HG03432 (cell line): ENCODE data around the gene SIPA1L3.
A peak's percentile ranks its signal among the peaks of the same experiment; 100 is the strongest.

Experiments
- ATAC-seq: cut with Tn5 transposase; IDR thresholded peaks from one replicate; pipeline ENCODE4 v1.9.1; 2021; ENCODE audit warnings: mild to moderate bottlenecking, moderate library complexity; ENCODE audit not compliant: unreplicated experiment

Gene SIPA1L3

DNA sequence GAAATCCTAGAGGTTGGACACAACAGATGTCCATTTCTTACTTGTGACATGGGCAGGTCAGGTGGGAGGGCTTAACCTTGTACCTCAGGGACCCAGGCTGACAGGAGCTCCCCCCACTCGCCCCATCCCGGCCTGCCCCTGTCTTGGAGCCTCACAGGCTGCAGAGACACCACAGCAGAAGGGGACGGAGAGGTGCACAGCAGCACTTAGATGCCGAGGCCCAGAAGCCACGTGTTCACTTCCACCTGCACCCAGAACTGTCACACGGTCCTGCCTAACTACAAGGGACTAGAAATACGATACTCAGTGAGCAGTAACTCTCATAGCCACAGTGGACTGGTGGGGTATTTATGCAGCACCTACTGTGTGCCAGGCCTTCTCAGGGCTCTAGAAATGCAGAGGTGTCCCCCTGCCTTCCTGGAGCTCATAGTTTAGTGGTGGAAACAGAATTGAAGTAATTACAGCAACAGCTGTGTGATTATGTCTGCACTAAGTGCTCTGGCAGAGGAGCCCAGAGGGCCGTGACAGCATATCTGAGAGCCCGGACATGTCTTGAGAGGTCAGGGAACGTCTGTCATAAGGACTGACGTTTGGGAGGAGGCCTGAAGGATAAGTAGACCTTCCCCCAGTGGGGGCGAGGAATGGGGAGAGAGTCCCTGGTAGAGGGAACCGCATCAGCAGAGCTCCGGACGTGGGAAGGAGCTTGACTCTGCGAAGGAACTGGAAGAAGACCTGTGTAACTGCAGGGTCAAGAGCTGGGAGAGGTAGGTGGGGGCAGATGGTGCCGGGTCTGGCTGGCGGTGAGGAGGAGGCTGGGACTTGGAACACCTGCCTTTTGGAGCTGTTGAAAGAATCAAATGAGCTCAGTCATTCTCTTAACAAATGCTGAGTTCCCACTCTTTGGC is 130.0 kb downstream of the SIPA1L3 start:
- ATAC-seq = no peak

DNA sequence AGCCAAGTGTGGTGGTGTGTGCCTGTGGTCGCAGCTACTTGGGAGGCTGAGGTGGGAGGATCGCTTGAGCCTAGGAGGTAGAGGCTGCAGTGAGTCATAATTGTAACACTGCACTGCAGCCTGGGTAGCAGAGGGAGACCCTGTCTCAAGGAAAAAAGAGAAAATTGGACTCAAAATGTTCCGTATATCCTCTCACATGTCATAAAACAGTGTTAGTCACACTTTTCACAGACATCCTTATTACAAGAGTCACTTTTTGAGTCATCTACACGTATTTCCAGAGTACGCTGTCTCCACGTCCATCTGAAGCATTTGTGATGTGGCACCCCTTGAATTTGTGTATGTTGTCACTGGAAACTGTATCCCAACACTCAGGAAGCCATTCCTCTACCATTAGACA is 133.0 kb downstream of the SIPA1L3 start:
- no peak for ATAC-seq

DNA sequence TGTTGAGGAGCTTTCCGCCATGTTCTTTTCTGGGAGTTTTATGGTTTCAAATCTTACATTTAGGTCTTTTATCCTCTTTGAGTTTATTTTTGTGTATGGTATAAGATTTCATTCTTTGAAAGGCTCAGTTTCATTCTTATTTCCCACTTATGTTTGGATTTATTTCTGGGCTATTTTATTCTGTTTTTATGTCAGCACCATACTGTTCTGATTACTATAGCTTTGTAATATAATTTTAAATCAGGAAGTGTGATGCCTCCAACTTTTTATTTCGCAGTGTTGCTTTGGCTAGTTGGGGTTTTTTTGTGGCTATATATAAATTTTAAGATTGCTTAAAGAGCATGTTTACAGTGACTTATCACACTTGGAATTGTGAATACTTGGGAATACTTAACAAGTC is 135.1 kb downstream of the SIPA1L3 start:
- no peak for ATAC-seq

DNA sequence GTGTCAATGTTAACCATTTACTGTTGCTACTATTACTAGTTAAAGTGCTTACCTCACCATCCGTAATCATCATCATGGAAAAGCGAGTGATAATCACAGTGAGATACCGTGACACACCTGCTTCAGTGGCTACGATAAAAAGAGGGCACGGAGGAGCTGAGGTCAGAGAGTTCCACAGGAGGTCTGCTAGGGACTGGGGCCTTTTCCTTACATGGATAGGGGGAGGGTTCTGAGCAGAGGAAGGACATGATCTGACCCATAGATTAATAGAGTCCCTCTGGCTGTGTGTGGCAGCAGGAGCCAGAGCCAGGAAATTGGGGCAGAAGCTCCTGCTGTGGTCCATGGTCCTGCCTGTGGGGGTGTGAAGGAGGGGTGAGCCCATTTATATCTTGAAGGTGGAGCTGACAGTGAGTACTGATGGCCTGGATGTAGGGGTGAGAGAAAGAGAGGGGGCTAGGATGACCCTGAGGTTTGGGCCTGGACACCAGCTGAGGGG is 136.7 kb downstream of the SIPA1L3 start:
- ATAC-seq = no peak

DNA sequence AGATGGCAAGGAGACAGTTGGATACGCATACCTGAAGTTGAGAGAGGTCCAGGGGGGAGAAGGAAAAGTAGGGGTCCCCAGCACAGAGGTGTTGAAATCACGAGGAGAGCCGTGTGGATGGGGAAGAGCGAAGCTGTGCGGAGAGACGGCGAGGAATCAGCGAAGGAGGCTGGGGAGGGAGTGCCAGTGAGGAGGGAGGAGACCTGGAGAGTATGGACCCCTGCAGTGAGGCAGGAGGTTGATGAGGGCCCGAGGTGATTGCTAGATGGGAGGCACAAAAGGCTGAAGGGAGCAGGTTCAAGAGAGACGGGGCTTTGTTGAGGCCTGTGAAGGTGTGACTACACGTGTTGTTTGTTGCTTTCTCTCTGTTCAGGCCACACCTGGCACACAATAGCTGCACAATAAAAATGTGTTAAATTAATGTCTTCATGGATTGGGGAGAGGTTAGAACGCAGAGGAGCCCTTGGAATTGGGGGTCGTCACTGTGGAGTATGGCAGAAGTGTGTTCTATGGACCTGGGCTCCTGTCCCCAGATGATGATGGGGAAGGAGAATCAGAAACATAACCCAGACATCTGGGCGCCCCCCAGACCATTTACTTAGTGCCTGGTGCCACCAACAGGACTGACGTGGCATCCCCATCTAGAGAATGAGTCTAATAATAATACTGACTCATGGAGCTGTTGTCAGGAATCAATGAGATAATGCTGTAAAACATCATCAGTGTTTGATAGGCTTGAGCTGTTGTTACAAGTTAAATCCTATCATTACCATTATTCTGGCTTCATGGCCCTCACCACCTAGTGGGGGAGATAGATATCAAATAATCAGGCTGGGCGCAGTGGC is 137.5 kb downstream of the SIPA1L3 start:
- no peak for ATAC-seq

DNA sequence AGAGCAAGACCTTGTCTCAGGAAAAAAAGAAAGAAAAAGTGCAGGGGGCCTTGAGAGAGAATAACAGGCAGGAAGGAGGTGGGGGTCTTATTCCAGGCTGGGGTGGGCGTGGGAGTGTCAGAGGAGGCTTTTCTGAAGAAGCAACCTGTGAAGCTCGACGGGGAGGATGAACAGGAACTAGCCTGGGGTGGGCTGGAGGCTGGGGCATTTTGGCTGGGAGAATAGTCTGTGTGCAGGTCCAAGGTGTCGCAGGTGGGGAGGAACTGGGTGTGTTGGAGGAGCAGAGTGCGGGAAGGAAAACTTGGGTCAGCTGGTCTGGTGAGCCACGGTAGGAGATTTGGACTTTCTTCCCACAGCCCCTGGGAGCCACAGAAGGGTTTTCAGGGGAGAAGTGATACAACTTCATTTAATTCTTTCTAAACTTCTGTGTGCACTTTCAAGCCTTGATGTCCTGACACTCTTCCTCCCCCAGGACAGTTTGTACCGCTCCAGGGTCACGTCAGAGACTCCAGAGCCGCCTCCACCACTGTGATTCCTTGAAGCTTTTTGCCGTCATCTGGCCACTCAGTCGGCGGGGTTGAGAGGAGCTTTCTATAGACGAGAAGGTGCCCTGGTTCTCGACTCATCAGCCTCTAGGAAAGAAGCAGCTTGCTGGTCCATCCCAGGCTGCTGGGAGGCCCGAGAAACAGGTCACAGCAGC is 138.7 kb downstream of the SIPA1L3 start:
- ATAC-seq = no peak

DNA sequence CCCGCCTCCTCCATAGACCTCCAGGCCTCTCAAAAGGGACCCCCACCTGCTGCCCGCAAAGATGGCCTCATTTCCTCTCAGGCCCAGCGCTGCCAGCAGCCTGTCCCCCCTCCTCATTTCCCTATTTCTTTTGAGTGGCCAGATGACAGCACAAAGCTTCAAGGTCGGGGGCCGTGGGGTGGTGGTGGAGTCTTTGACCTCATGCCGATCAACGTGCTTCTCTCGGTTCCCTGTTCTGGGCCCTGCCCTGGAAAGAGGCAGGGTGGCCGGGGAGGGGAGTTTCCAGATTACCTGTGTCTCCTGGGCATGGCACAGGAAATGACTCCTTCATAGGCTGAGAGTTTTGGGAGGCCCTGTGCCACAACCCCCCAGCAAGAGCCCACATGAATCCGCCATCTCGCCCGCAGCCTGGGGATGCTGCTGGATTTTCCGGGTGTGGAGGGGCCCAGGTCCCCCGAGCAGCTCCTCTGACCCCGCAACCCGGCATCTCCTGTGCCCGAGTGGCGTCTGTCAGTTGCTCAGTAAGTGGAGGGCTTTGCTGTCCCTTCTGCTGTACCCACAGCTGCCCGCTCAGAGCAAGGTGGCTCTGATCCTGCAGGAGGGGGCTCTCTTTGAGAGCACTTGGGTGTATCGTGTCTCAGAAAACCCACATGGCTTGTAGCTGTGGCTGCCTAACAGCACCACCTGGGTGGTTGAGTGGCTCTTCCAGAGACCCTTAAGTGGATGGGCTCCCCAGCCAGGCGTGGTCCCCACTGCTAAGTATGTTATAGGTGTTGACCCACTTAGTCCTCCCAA is 139.4 kb downstream of the SIPA1L3 start:
- ATAC-seq = peak; percentile 37

DNA sequence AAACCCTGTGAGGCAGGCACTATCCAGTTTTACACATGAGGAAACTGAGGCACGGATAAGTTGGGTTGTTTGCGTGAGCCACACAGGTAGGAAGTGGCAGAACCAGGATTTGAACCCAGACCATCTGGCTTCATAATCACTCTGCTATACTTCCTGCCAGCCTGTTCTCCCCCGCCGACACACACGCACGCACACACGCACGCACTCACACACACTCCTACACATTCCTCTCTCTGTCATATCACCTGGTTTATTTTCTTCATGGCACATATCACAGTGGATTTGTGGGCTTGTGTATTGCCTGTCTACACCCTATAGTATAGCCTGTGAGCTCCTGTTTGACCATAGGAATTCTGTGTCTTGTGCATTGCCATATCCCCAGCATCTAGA is 140.0 kb downstream of the SIPA1L3 start:
- ATAC-seq = no peak

DNA sequence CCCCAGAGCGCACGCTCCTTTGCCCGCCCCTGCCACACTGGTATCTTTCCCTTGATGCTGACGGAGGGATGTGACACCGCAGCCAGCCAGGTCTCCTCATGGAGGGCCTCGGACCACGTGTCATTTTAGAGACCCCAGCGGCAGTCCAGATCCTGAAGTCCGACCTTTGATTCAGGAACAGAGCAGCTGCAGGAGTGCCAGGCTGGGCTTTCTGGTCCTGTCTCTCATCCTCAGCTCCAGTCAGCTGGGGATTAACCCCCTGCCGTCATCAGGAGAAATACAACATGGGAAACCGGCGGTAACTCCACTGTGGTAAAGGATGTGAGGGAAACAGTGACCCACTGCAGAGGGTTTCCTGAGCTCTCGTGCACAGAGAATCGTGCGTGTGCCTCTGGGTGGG is 140.6 kb downstream of the SIPA1L3 start:
- no peak for ATAC-seq

DNA sequence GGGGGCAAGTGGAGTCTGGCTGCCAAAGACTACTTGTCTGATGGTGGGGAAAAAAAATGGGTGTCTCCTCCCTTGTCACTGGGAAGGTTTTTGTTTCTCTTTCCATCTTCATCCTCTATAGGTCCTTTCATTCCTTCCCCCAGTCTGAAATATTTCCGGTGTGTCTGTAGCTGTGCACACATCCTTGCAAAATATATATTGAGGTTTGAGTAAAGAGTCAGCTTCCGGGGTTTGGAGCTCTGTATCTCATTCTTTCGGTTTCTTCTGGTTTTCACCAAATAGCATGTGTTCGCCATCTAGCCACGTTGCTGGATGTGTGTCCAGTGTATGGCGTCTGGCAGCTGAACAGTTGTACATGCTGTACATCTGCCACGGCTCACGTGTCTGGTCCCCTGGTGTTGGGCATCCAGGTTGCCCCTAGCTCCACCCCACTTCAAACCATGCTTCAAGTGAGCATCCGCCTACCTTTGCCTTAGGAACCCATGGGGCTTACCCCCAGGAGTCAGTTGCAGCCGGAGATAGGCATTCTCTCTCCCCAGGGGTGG is 142.2 kb downstream of the SIPA1L3 start:
- peak; percentile 45 for ATAC-seq

DNA sequence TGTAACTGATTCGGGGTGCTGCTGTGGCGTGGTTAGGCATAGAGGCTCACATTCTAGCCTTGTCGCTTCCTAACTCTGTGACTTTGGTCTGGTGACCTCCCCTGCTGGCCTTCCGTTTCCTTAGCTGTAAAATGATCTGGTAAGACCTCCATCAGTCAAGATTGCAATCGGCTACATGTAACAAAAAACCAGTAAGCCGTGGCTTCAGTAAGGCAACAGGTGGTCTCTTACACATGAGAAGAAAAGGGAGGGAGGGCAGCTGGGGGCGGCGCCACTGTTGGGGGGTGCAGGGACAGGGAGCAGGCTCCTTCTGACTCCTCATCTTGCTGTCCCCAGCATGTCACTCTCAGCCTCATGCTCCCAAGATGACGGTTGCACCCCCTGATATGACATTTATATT is 148.0 kb downstream of the SIPA1L3 start:
- no peak for ATAC-seq

DNA sequence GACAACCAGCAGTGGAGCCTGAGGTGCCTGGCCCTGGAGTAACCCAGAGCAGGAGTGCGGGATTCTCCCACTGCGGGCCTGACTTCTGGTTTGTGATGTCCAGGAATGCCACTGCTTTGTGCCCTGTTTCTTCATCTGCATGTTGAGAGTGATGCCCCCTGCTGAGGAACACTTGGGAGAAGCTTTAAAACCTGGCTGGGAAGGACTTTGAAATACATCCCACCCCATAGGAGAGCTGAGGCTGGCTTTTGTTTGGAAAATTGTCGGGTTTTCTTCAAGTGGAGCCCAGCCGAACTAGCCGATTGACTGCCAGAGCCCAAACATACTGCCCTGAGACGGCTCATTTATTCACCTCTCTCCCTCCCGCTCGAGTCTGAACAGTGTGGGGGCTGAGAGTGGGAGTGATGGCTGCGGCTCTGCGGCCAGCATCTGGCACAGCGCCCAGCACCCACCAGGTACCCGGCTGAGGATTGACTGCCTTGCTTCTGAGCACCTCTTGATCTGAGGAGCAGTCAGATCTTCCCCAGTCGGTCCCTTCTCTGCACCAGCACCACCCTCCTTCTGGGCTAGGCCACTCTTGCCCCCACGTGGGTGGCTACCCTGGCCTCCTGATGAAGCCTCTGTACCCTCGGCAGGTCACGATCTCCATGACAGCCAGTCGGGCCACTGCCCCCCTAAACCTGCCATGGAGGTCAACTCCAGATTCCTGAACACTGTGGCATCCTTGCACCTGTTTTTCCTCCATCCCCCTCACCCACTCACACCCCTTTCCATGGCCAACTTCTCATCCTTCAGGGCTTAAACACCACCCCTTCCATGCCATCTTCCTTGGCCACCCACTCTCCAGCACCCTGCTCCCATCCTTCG is 148.9 kb downstream of the SIPA1L3 start:
- no peak for ATAC-seq

DNA sequence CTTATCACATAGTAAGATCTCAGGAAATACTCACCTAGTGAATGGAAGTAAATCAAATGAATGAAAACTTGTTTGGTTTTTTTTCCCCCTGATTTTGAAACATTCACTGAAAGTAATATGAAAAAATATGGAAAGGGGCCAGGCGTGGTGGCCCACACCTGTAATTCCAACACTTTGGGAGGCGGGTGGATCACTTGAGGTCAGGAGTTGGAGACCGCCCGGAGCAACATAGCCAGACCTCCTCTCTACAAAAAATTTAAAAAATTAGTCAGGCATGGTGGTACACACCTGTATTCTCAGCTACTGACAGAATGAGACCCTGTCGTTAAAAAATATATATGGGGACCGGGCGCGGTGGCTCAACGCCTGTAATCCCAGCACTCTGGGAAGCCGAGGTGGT is 149.6 kb downstream of the SIPA1L3 start:
- no peak for ATAC-seq

DNA sequence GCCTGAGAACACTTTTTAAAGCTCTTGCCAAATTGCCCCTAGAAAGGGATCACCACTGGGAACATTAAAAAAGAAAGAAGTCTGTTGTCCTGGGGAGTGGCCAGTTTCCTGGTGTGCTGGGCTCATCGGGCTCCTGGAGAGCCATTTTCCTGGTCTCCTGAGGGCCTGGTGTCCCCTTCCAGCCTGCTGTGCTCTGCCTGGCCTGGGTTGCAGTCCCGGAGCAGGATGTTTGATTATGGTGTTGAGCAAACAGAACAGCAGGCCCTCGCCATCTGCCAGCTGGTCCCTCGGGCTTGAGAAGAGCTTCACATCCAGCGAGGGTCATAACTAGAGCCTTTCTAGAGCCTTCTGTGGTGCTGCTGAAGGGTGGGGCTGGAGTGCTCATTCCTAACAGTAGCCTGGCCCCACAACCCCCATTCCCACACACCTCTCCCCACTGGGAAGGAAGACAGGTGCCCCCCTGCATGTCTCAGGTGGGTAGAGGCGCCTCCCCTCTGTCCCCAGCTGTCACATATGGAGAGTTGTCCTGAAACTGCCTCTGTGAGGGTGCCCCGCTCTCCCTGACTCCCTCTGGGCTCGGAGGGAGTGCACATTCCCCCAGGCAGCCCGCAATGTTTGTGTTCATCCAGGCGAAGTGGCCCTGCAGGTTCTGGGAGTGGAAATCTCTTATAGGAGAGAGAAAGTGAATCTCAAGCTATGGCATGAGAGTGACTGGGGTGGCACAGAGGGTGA is 151.1 kb downstream of the SIPA1L3 start:
- ATAC-seq = no peak

DNA sequence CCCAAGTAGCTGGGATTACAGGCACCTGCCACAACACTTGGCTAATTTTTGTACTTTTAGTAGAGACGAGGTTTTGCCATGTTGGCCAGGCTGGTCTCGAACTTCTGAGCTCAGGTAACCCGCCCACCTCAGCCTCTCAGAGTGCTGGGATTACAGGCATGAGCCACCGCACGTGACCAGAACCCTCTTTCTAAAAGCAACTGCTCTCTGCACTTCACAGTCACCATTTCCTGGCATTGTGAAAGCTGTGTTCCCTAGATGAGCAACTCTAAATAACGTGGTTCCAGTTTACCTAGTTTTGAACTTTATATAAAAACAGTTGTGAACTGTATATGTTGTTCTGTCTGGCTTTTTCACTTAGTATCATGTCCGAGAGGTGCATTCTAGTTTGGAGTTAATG is 152.9 kb downstream of the SIPA1L3 start:
- ATAC-seq = no peak

DNA sequence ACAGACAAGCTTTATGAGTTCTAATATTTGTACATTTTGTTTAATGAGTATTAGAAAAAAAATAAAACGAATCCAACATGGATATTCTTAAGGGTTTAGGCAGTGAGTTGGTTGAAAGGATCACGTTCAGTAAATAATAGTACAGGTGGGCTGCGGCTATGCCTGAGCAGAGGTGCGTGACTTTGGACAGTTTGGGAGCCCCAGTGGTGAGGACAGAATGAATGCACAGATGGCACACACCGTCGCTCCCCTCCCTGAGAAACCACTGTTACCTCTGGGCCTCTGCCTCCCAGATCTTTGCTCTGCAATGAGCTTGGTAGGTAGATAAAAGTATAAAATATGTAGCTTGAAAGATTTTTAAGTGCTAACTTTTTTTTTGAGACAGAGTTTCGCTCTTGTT is 153.3 kb downstream of the SIPA1L3 start:
- no peak for ATAC-seq

DNA sequence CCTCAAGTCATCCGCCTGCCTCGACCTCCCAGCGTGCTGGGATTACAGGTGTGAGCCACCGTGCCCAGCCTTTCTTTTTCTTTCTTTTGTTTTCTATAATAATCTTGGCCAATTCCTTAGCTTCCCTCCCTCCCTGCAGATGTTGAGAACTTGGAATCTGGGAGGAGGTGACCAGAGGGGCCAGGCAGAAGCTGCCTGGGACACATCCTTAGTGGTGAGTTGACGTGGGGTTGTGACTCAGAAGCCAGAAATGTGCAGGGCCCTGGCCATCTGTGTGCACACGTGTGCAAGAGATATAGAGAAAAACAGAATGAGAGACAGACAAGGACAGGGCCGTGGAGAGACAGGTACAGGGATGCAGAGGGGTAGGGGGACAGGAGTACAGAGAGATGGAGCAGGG is 154.3 kb downstream of the SIPA1L3 start:
- no peak for ATAC-seq

DNA sequence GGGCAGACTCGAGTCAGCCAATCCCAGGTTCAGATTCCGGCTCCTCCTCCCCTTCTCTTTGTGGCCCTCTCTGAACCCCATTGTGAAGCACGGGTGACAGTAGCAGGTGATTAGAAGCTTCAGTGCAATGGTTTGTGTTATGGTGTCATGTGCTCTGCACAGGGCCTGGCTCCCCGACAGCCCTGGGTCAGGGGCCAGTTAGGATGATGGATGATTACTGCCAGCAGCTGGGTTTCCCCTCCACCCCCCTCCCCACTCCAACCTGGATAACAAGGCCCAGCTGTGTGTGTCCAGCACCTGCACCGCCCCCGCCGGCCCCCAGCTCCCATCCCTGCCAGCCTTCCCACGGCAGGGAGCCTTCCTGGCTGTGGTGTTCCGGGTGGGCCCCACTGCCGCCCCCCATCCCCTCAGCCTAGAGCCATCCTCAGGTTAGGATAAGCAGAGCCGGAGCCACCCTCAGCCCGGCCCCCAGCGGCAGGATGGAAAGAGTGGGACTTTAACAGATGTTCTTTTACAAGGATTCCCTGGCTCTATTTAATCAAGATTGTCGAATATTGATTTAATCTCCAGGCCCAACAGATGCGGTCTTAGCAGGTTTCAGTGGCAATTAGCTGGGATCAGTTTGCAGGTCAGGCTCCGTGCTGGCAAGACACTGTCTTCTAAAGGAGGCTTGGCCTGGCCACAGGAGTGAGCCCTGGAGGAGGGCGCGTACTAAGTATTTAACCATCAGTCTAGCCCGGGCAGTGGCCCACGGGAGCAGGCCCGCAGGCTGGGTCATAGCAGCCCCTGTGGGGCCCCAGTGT is 156.2 kb downstream of the SIPA1L3 start:
- ATAC-seq = no peak
